Breast epithelium (tissue), 3 donors: ENCODE data around the gene FSTL4.

Source experiments
- CTCF ChIP-seq, 3 donors: fragments of 450-650 bp; IDR thresholded peaks; one replicate each; pipeline ENCODE4 v1.5.1; 2016 to 2017; ENCODE audit warnings: antibody characterized with exemption in 3 of 3, mild to moderate bottlenecking in 3 of 3, moderate library complexity in 3 of 3
- POLR2AphosphoS5 ChIP-seq, 3 donors: sonication (generic); formaldehyde crosslinking; IDR thresholded peaks; one replicate each; pipeline ENCODE4 v1.6.1; 2017; ENCODE audit warnings: antibody characterized with exemption in 3 of 3

DNA sequence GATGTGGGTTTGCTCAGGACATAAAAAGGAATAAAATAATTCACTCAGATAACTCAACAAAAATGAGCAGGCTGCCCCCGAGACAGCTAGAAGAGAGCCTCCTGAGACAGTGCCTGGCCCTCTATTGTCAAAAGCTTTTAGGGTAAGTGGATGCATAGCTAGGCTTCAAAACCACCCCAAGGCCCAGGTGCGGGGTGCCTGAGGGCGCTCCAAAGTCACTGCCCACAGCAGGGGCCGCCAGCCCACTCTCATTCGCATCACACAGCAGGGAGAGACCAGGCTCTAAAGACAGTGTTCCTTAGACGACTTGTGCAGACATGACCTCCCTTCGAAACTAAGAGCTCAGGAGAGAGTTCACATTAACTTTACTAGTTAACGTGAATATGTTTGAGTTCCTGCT is 271.5 kb downstream of the FSTL4 start:
- no peak for TF ChIP-seq POLR2AphosphoS5 (IDR thresholded peaks at IDR 0.05)
- no peak for TF ChIP-seq CTCF (IDR thresholded peaks at IDR 0.05)
